Fibroblast of the conjunctiva (primary cell): Measurements from ENCODE around the gene DSP.

Experiments used
- DNase-seq: peaks from one replicate; pipeline ENCODE4 v3.0.0-alpha.2; 2010; ENCODE audit warnings: low read depth

DSP gene

GRCh38 chr6:7559651-7560385 lies 18.3 kb downstream of the DSP start:
- no peak for DNase-seq

GRCh38 chr6:7561153-7561964 lies 19.9 kb downstream of the DSP start:
- no peak for DNase-seq

GRCh38 chr6:7562769-7563168 lies 21.3 kb downstream of the DSP start:
- no peak for DNase-seq

- no peak for DNase-seq
Measured at GRCh38 chr6:7566107-7566506, 24.6 kb downstream of the DSP start.

- no peak for DNase-seq
Measured at GRCh38 chr6:7566617-7567173, 25.2 kb downstream of the DSP start.

- peak; percentile 76 for DNase-seq
Measured at GRCh38 chr6:7568021-7568420, 26.6 kb downstream of the DSP start.

- DNase-seq, result no peak
Measured at GRCh38 chr6:7569082-7569481, 27.6 kb downstream of the DSP start.

- no peak for DNase-seq
Measured at GRCh38 chr6:7572213-7572943, 30.9 kb downstream of the DSP start.

GRCh38 chr6:7574500-7574899 lies 33.0 kb downstream of the DSP start:
- no peak for DNase-seq

- no peak for DNase-seq
Measured at GRCh38 chr6:7578516-7578915, 37.0 kb downstream of the DSP start.

GRCh38 chr6:7578931-7579330 lies 37.5 kb downstream of the DSP start:
- no peak for DNase-seq

GRCh38 chr6:7579851-7580250 lies 38.4 kb downstream of the DSP start:
- no peak for DNase-seq

GRCh38 chr6:7580537-7580926 lies 39.1 kb downstream of the DSP start:
- no peak for DNase-seq

GRCh38 chr6:7580927-7581618 lies 39.6 kb downstream of the DSP start:
- no peak for DNase-seq

GRCh38 chr6:7585287-7585930 lies 43.9 kb downstream of the DSP start:
- no peak for DNase-seq

GRCh38 chr6:7587631-7588100 lies 46.2 kb downstream of the DSP start:
- DNase-seq, result no peak

- DNase-seq, result no peak
Measured at GRCh38 chr6:7588506-7588905, 47.0 kb downstream of the DSP start.

- DNase-seq, result no peak
Measured at GRCh38 chr6:7589221-7589620, 47.8 kb downstream of the DSP start.

GRCh38 chr6:7589949-7590917 lies 48.8 kb downstream of the DSP start, which contains the start of gene SNRNP48:
Gene SNRNP48 (plus strand): TSS chr6:7590198. CDS start chr6:7590258, 60 bp downstream.
- DNase-seq, result peak; percentile 85

GRCh38 chr6:7590918-7591302 lies 49.4 kb downstream of the DSP start:
- no peak for DNase-seq
